HG03196 (cell line): ENCODE measurements around the gene NFE2L1.
"Not testable (repeated sequence)": the region's sequence is repeated elsewhere in the genome, so short reads cannot be mapped to it uniquely, and the experiment has no call there.

ENCODE experiments used
- ATAC-seq: cut with Tn5 transposase; IDR thresholded peaks from one replicate; pipeline ENCODE4 v1.9.1; 2021; ENCODE audit not compliant: unreplicated experiment

The NFE2L1 gene

DNA sequence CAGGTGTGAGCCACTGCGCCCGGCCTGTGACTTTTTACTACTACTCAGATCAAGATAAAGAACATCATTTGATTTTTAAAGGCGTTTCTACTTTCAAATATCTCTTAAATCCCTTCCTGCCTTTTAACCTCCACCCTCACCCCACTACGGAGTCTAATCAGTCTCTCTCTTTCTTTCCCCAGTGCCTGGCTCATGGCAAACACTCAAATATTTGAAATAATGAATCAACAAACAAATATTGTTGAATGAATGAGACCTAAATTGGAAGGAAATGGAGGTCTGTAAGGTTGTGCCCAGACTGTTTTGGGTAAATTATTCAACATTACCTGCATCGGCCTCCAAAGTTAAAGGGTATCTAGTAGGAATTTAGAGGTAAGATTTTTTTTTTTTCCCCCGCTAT lies 25.3 kb upstream of the NFE2L1 start:
- no peak for ATAC-seq

DNA sequence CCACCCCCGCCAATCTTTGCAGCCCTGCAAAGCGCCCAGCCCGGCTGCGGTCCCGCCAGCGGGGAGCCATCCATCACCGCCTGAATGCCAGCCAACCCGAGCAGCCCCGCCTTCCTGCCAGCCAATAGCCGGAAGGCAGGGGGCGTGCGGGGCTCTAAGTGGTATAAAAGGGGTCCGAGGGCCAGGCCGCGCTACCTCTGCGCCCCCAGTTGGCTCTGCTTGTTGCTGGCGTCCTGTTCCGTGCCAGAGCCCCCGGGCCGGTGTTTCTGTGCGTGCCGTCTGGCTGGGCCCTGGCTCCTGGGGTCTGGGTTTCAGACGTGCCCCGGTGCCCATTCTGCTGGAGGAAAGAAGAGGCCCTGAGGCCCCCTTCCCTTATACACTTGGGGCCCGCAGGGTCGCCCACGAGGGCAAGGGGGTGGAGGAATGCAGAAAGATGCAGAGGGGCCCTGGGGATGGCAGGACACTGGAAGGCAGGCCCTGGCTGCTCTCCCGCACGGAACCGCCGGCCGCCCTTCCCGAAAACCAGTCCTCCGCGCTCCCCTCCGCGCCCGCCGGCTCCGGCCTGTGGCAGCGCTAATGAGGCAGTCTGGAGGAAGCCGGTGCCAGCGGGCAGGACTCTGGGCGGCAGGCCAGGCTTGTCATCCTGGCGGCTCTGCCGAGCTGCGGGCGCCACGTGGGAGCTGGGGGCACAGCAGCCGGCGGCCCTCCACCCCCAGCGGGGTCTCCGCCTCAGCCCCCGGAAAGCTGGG lies 24.6 kb upstream of the NFE2L1 start:
- ATAC-seq: no peak

DNA sequence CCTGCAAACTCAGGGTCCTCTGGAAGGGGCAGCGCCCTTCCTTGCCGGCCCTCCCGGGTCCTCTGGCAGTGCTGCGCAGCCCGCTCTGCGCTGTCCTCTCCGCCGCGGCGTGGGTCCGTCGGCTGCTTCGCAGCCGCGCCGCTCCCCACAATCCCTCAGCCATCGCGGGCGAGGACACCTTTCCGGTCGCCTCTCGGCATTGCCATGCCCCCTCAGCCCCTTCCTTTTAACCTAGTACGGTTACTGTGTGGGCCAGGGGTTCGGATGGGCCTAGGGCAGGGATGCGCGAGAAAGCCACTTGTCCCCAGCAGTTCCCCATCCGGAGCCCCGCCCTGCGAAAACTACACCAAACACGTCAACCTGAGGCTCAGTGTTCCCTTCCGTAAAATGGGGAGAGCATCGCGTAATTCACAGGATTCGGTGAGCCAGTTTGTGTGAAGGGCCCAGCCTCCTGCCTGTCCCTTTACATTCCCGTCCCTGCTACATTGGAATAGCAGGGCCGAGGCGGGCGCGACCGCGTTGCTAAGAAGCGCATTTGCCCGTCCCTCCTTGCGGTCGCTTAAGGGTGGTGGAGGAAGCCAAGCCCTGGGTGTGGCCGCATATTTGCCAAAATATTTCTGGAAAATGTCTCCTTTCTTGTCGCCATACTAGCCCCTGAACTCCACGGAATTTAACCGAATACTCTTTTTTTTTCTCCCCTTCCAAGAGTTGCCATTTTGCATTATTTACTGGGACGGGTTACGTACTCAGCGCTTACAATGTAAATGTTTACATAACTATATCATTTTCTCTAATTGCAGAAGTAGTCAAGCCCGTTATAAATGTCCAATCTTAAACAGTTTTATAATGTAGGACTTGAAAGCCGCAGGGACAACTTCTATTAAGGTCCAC lies 23.8 kb upstream of the NFE2L1 start:
- no peak for ATAC-seq

DNA sequence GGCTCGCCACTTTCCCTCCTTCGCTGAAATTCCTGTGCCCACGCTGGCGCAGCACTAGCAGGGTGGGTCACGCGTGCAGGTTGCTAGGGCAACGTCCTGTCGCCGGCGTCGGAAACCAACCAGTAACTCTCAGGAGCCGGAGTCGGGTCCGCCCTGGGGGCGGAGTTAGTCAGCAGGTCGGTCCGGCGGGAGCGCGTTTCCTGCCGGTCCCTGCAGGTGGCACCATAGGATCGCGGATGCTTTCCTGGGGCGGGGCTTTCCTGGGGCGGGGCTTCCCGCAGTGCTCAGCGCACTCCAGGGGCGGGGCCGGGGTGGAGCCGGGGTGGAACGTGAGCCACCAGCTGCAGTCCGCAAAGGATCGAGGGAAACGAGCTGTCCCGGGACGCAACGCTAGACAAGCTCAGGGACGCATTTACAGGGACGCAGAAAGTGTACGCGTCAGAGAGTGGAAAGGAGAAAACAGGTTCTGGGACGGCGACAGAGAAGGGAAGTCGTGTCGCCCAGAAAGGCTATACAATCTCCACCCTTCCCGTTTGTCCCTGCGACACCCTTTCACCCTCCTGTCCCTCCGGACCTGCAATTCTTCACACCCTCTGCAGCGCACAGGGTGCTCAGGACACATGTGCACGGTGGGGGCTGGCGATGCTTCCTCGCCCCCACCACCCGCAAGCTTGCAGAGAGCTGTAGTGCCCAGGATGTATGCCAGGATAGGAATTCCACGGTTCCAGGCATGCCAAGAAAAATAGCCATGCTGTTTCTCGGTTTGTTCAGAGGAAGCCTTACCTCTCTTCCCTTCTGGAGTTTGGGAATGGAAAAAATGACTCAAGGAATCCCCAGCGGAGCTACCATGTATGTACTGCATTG lies 22.9 kb upstream of the NFE2L1 start:
- ATAC-seq: peak; percentile 74

DNA sequence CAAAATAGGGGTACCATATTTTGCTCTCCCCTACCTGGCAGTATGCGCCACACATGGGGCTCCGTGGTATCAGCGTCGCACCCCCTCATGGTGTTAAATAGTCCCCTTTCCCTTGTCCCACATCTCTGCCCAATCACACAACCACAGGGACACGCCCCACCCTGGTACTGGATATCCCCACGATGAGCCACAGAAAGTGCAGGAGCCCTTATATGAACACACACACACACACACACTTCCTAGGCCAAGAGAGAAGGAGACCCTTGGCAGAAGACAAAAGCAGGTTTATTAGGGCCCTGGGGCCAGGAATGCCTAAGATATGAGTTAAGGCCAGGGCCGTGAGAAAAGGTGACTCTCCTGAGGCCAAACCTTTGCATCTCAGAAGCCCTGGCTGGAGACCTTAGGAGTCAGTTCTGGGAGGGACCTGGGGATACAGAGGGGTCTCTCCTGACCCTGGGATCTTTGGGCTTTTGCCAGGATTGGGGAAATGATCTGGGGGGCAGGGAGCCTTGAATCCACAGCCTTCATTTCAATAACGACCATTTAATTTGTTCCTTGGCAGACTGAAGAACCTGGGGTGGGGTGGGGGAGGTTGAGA lies 22.2 kb upstream of the NFE2L1 start:
- ATAC-seq: no peak

DNA sequence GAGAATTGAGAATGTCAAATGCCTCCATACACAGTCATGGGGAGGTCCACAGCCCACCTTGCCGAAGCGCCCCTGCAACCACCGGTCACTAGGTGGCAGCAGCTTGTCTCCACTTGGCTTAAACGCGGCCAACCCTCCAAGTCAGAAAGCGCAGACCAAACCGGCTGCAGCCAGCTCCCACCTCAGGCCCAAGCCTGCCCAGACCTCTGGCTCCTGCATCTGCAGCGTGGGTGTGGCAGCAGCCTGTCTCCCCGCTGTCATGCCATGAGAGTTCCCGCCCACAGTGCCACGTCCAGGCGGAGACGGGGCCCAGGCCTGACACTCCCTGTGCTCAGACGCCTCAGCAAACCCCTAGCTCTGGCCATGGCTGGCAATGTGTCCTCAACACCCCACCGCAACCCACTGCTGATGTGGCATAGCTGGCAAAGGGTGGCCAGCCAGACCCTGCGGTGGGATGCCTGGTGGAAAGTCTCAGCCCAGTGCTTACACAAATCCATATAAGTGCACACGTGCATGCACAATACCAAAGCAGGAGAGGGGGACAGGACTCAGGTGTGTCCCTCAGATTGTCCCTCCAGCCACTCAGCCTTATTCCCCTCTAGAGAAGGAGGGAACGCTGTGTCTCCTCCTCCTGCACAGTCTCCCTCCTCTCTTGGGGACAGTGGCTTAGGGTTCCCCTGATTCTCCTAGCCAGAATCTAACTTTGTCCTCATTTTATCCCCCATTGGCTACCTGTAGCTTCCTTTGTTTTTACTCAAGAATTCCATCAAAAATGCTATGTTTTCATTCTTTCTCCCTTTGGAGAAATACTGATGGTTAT lies 21.4 kb upstream of the NFE2L1 start:
- ATAC-seq: peak; percentile 38

DNA sequence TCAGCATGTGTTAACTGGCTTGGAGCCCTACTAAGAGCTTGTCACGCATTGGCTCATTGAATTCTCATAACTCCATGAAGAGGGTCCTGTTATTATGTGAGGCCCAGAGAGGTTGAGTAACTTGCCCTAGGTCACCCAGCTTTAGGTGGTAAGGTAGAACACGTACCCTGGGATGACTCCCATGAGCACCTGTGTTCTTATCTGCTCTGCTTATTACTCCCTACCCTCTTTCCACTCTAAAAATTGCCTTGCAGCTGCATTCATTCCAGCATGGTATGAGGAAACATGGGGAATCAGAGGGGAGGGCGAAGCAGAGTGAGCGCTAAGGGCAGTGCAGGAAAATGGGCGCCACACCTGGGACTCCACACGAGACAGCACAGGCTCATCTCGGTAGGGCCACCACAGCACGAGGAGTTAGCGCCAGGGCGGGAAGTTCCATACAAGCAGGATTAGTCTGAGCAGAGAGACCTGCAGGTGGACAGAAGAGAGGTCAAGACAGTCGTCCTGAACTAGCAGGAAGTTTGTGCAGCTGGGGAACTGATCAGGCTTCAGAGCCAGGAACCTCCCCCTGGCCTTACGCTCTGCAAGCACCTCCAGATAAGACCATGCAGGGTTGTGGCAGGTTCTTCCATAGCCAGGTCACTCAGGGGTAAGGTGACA lies 20.7 kb upstream of the NFE2L1 start:
- ATAC-seq: no peak

DNA sequence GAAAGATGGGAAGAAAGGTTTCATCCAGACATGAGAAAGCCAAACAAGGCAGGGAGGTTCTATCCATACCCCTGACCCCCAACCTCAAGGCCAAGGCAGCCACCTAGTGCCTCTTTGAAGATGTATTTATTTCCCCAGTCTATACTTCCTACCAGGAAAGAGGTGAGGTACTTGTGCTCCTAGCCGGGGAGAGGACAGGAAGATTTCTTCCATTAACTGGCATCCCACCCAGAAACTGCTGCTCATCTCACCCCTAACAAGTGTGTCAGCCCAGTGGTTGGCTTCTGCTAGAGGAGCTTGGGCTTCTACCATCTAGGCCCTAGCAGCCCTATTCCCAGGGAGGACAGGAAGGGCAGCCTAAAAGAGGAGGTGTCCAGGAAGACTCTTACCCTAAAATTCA lies 19.4 kb upstream of the NFE2L1 start:
- ATAC-seq: no peak

DNA sequence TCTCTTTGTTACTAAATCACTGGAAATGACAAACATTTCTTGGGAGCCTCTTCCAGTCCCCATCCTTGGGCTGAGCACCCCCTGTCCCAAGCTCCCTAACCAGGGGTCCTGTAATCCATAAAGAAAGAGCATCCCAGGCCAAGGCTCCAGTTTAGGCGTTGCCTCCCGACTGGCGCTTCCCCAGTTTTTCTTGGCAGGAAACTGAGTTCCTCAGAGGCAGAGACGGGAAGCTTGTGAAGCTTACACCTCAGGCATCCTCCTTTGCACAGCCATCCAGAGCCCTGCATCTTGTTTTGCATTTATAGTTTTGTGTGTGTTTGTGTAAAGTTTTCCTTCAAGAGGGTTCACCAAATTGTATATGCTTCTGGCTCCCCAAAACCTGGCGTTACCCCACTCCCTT lies 17.6 kb upstream of the NFE2L1 start:
- ATAC-seq: no peak

DNA sequence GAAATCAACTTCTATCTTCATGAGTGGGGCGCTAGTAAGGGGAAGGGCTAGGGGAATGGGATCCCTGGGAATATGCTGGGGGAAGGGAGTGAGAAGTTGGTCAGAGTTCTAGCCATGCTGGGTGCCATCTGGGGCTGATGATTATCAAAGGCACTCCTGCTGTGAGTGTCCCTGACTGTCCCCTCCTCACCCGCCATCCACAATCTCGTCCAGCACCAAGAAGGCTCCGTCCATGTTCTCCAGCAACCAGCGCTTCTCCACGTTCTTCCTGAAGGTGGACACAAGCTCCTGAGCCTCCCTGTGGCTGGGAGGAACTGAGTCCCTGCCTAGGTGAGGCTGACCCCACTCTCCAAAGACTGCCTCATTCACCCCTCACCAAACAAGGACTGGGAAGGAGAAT lies 16.2 kb upstream of the NFE2L1 start:
- no peak for ATAC-seq

DNA sequence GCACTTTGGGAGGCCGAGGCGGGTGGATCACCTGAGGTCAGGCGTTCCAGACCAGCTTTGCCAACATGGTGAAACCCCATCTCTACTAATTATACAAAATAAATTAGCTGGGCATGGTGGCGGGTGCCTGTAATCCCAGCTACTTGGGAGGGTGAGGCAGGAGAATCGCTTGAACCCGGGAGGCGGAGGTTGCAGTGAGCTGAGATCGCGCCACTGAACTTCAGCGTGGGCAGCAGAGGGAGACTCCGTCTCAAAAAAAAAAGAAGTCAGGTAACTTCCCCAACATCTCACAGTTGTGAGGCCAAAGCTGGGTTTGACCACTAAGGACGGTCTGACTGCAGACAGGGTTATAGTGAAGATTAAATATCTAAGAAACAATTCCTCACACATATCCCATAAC lies 13.4 kb upstream of the NFE2L1 start:
- not testable (repeated sequence) for ATAC-seq

DNA sequence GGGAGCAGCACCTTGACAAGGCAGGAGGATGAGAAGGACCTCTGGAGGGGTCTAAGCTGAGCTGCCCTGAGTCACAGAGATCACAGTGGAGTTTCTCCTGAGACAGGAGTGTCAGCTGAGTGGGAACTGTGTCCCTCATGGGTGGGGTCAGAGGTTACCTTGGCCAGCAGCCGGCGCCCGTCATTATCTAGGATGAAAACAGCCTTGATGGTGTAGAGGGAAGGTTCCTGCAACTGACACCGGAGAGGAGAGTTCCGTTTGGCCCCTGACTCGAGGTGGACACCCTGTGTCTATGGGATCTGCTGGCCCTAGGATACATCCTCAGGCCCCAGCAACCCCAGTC lies 11.5 kb upstream of the NFE2L1 start:
- no peak for ATAC-seq

DNA sequence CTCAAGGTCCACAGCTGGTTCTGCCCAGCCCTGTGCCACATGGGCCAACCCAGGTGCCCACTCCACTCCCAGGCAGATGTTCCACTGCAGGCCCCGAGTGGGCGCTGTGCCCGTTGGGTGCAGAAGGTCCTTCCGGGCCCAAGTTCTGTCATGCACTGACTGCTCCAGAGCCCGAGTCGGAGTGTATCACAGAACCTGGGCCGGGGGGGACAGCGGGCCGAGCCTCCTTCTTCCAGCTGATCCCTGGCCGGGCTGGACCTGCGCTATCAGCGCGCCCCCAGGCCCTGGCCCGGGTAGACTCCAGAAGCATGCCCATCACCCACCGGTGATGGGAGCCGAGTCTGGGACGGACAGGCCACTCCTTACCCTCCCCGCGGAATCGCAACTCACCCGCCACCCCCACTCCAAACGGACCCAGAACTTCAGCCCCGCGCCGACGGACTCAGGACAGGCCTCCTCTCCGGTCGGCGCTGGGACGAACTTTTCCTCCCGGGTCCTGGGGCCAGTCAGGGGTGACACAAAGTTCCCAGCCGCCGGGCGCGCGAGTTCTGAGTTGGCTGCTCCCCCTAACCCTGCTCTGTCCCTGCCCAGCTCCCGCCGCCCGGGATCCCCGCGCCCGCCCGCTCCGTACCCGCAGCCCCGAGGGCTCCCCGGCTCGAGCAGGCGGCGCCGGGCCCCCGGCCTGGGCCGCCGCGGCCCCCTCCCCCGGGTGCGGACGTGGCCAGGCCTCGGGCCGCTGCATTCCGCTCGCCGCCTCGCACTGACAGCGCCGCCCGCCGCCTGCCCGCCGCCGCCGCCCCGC lies 10.9 kb upstream of the NFE2L1 start, which contains the start of gene COPZ2:
TSS of gene COPZ2 (minus strand) at position 762 of the 802 bp plus-strand sequence. CDS start at position 742, 20 bp downstream.
- ATAC-seq: no peak

DNA sequence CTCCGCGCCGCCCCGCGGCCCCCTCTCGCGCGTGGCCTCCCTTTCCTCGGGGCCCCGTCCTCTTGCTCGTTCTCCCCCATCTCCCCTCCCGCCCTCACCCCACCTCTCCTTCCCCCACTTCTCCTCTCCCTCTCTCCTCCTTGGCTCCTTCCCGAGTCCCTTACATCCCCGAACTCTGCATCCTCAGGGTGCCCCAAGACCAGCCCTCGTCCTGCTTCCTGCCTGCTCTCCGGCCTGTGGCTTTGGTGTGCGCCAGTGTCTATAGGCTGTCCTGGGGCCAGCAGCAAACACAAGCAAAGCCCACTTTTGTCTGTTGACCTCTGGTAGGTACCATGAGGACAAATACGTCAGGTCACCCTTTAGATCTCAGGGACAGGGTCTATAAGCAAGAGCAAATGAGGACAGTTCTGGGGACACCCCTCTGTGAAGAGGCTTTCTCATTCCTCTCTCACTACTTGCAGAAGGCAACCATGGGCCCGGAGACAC lies 10.3 kb upstream of the NFE2L1 start:
- no peak for ATAC-seq

DNA sequence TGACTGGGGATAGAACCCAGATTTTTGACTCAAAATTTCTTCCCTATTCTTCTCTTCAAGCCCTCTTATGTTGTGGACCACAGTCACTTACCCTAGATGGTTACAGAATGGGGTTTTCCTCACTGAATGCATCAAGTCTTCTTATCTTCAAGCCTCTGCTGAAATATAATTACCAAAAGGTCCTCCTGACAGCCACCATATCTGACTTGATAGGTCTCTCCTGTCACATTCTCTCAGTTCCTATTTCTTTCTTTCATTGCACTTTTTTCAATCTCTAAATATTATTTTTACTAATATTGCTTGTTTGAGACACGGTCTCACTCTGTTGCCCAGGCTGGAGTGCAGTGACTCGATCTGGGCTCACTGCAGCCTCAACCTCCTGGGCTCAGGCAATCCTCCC lies 9.5 kb upstream of the NFE2L1 start:
- ATAC-seq: no peak

DNA sequence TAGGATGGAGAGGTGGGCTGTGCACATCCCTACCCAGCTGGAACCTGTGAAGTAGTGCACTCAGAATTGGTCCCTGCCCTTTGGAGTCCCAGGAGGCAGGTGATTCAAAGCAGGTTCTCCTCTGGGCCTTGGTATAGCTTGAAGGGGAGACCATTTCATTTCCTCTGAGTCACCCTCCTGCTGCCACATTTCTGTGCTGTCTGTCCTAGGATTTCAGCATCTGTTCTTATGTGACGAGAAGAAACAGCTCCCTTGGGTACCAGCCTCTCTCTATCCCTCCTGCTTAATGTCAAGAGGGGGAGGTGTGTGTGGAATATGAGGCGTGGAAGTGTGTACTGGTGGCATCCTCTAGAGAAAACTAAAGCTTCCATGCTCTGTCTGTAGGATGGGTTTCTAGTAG lies 5.0 kb upstream of the NFE2L1 start:
- ATAC-seq: no peak

DNA sequence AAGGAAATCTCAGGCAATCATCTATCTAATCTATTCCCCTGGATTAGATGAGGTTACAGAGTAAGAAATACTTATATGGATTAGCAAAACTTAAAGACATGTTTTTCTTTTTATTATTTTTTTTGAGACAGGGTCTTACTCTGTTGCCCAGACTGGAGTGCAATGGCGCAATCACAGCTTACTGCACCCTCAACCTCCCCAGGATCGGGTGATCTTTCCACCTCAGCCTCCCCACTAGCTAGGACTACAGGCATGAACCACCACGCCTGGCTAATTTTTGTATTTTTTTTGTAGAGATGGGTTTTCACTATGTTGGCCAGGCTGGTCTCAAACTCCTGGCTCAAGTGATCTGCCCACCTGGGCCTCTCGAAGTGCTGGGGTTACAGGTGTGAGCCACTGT lies 3.3 kb upstream of the NFE2L1 start:
- ATAC-seq: no peak

DNA sequence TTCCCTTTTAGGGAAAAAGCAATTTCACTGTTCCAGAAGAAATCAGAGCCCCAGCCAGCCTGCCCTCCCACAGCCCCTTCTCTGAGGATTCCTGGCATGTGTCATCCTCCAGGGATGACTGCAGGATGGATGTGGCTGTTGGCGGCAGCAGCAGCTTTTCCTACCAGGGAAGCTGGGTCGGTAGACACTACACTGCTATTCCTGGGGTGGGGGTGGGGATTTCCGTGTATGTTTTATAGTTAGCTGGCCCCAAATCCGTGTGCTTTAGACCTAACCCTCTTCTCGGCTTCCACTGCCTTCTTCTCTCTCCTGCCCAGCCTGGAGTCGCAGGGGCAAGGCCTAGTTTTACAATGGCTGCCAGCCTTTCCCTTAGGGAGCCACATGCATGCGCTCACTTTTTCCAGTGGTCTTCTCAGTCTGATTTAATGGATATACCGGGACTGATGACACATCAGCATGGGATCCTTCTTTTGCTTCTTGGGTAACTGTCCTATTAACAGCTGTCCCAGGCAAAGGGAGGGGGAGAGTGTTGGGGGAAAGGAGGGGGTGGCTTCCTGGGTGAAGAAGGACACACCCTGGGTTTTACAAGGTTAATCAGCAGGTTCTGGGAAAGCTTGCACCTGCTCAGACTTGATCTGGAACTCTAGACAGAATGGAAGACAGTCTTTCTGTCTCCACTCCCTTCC lies 2.7 kb upstream of the NFE2L1 start:
- no peak for ATAC-seq
